ENCODE data around the gene HRAS.

The HRAS gene

DNA sequence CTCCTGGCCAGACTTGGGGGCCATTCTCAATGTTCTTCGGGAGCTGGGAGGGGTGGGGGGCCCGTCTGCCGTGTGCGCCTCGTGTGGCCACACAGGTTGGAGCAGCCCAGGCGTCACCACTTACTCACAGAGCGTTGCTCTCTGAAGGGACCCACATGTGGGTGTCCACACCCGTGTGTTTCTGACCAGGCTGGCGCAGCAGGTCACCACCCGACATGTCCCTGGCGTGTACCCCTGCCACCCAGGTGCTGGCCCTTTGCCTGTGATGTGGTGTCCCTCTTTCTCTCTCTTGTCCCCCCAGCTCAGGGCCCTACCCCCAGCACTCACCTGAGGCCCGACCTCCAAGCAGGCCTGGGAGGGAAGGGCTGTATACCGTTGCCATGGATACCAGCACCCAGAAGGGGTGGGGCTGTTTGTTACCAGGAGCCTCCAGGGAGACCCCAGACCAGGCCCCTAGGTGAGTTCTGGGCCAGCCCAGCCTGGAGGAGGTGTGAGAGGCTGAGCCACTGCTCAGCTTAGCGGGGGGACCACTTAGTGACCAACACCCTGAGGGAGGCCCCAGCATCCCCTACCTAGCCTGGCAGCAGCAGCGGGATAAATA lies 23.7 kb upstream of the HRAS start:
- TF ChIP-seq, protein P1, sequence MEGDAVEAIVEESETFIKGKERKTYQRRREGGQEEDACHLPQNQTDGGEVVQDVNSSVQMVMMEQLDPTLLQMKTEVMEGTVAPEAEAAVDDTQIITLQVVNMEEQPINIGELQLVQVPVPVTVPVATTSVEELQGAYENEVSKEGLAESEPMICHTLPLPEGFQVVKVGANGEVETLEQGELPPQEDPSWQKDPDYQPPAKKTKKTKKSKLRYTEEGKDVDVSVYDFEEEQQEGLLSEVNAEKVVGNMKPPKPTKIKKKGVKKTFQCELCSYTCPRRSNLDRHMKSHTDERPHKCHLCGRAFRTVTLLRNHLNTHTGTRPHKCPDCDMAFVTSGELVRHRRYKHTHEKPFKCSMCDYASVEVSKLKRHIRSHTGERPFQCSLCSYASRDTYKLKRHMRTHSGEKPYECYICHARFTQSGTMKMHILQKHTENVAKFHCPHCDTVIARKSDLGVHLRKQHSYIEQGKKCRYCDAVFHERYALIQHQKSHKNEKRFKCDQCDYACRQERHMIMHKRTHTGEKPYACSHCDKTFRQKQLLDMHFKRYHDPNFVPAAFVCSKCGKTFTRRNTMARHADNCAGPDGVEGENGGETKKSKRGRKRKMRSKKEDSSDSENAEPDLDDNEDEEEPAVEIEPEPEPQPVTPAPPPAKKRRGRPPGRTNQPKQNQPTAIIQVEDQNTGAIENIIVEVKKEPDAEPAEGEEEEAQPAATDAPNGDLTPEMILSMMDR (IDR thresholded peaks at IDR 0.05; ENCODE audit: low read depth, low read length): no peak
- H3K4me3 ChIP-seq (ENCODE audit: low read depth, low read length): no peak overlapping the region

DNA sequence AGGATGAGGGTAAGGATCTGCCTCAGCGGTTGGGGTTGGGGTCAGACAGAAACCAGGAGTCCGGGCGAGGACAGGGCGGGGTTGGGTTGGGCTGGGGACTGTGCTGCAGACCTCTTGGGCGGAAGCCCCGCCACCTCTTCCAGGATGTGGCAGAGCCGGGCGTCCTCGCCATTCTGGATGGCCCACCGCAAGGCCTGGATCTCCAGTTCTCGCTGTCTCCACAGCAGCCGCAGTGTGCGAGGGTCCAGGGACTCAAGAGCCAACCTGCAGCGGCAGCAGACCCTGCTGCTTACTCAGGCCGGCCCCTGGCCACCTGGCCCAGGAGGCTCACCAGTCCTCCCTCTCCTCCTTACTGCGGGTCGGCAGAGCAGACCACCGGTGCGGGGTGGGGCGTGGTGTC lies 23.1 kb upstream of the HRAS start:
- TF ChIP-seq, protein P1 (IDR thresholded peaks at IDR 0.05; ENCODE audit: low read depth, low read length): no peak
- H3K4me3 ChIP-seq (ENCODE audit: low read depth, low read length): no peak overlapping the region

DNA sequence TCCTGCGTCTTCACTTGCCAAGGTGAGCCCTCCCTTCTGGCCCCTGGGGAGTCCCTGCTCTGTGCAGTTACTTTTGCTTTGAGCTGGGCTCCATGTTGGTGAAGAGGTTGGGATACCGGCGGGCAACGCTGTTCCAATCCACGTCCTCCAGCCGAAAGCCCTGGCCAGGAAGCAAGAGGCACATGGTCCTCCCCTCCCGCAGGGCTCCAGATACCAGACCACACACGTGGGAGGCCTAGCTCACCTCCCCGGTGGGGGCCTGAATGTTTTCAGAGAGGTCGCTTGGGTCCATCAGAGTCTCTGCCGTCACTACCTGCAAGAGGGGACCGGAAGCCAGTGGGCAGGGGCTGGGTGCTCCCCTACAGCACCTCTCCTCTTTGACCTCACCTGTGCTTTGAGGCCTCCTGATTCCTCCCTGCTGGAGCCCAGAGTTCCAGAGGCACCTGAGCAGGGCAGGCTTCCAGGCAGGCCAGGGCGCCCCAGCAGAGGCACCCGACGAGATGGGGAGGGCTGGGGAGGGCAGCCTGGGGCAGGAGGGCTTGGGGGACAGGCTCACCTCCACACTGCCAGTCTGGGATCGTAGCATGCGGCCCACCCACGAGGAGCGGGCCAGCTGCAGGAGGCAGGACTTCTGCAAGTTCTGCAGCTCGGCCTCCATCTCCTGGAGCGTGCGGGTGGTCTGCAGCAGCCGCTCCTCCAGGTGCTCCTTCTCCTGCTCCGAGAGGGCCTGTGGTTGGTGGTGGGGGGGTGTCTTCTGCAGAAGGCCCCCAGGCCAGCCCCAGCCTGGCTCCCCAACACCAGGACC lies 22.2 kb upstream of the HRAS start:
- no peak overlapping the region for H3K4me3 ChIP-seq (ENCODE audit: low read depth, low read length)
- TF ChIP-seq, protein P1 (IDR thresholded peaks at IDR 0.05; ENCODE audit: low read depth, low read length): no peak

DNA sequence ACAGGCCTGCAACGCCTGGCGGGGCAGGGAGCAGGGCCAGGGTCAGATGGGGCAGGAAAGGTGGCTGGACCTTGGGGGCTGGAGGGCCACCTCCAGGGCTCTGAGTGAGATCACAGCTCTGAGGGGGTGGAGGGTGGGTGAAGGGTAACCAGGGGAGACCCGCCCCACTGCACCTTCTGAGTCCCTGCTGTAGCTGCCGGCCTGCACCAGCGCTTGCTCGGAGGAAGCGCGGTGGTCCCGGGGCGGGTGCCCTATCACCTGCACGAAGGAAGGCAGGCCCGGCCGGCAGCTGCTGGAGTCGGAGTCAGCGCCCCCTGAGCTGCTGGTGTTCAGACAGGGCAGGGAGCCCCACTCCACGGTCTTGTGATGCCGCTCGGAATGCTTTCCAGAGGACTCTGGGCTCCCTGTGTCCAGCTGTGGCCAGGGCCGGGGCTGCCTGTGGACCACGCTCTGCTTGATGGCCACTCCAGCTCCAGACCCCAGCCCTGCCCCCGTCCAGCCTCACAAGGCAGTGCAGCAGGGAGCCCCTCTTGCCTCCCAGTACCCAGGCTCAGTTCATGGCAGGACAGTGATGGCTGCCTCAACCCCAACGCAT lies 21.4 kb upstream of the HRAS start:
- TF ChIP-seq, protein P1 (IDR thresholded peaks at IDR 0.05; ENCODE audit: low read depth, low read length): no peak
- no peak overlapping the region for H3K4me3 ChIP-seq (ENCODE audit: low read depth, low read length)

DNA sequence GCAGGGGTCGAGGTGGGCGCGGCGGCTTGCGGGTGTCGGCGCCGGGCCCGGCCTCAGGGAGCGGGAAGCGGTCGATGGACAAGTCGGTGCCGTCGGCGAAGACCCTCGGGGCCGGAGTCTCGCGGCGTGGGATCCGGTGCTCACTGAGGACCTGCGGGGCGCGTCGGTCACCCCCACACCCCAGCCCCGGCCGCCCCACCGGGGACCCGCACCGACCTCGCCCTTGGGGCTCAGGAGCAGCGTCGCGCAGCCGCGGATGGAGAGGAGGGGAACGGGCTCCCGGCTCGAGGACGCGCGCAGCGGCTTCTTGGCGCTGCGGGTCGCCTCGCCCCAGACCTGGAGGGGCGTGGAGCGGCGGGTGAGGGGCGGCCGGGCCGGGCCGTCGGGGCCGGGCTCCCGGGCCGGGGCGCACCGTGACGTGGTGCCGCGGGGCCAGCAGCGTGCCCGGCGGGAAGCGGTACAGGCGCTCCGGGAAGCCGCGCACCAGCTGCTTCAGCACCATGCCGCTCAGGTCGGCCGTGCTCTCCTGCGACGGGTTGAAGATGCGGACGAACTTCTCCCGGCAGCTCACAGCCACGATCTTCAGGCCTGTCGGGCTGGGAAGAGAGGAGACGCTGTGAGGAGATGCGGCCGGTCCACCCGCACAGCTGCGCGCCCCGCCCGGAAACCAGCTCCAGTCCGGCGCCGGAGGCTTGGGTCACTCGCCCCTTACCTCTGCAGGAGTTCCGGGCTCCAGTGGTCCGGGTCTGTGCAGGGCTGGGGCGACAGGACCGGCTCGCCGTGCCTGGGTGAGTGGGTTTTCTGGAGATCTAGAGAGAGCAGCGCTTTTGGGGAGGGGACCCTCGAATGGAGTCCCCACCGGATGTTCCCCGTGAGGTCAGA lies 20.6 kb upstream of the HRAS start:
- TF ChIP-seq, protein P1 (IDR thresholded peaks at IDR 0.05; ENCODE audit: low read depth, low read length): no peak
- H3K4me3 ChIP-seq (ENCODE audit: low read depth, low read length): no peak overlapping the region

DNA sequence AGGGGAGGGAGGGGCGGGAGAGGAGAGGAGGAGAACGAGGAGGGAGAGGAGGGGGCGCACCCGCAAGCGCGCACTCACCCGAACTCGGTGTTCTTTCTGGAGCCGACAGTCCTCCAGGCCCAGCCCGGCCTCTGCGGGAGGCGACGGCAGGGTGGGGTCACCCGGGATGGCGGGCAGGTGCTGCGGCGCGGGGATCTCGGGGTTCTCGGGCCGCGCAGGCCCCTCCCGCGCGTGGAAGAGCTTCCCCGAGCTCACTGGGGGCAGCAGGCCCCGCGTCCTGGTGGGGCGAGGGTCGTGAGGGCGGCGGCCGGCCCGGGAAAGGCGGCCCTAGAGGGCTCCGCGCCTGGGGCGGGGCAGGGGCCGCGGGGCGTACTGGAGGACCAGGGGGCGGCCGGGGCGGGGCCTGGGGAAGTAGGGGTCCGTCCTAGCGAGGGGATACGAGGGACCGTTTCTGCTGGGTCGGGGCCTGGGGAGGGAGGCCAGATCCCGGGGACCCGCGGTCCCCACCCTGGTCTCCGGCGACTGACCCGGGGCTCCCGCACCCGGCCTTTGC lies 19.9 kb upstream of the HRAS start:
- no peak overlapping the region for H3K4me3 ChIP-seq (ENCODE audit: low read depth, low read length)
- TF ChIP-seq, protein P1 (IDR thresholded peaks at IDR 0.05; ENCODE audit: low read depth, low read length): no peak

Measured in WI38 (cell line).